Duodenal mucosa (tissue), 2 donors: ENCODE measurements around the gene RIPK4.
"Not testable (repeated sequence)": the region's sequence is repeated elsewhere in the genome, so short reads cannot be mapped to it uniquely, and the experiment has no call there.

Source experiments
- H3K27ac ChIP-seq: one replicate; pipeline ENCODE4 v1.7.0; 2013; ENCODE audit warnings: low read depth, low read length
- H3K27me3 ChIP-seq, 2 donors: one replicate each; pipeline ENCODE4 v1.7.0; 2013; ENCODE audit warnings: low read length in 2 of 2, control low read depth in 1 of 2; ENCODE audit not compliant: insufficient read depth in 2 of 2, control insufficient read depth in 1 of 2
- H3K36me3 ChIP-seq, 2 donors: one replicate each; pipeline ENCODE4 v1.7.0; 2013; ENCODE audit warnings: low read length in 2 of 2, control low read depth in 1 of 2; ENCODE audit not compliant: insufficient read depth in 2 of 2, control insufficient read depth in 1 of 2
- H3K4me1 ChIP-seq, 2 donors: one replicate each; pipeline ENCODE4 v1.7.0; 2013; ENCODE audit warnings: low read length in 2 of 2, control low read depth in 1 of 2; ENCODE audit not compliant: insufficient read depth in 2 of 2, control insufficient read depth in 1 of 2
- H3K4me3 ChIP-seq, 2 donors: one replicate each; pipeline ENCODE4 v1.7.0; 2013; ENCODE audit warnings: low read length in 2 of 2, low read depth in 1 of 2
- H3K9ac ChIP-seq, 2 donors: one replicate each; pipeline ENCODE4 v1.7.0; 2013; ENCODE audit warnings: low read length in 2 of 2, low read depth in 1 of 2
- H3K9me3 ChIP-seq, 2 donors: one replicate each; pipeline ENCODE4 v1.7.0; 2013; ENCODE audit warnings: low read length in 2 of 2, control low read depth in 1 of 2; ENCODE audit not compliant: control insufficient read depth in 1 of 2

Gene RIPK4

GRCh38 chr21:41695513-41695912, 71.3 kb downstream of the RIPK4 start:
- Histone ChIP-seq H3K4me1 (no peaks in the 10 kb centered on the region), H3K27me3 (peaks cover 0 to 7% of the 10 kb centered on the region in 2 donors), H3K36me3 (no peaks in the 10 kb centered on the region), H3K4me3 (no peak overlapping the region), H3K9ac (no peak overlapping the region), H3K27ac (no peak overlapping the region), H3K9me3 (no peaks in the 10 kb centered on the region)

- H3K36me3 ChIP-seq, H3K27ac ChIP-seq, H3K4me3 ChIP-seq, H3K9me3 ChIP-seq, H3K4me1 ChIP-seq, H3K9ac ChIP-seq, H3K27me3 ChIP-seq: not testable (repeated sequence)
These were observed 72.8 kb downstream of the RIPK4 start for GRCh38 chr21:41694042-41694441.

DNA sequence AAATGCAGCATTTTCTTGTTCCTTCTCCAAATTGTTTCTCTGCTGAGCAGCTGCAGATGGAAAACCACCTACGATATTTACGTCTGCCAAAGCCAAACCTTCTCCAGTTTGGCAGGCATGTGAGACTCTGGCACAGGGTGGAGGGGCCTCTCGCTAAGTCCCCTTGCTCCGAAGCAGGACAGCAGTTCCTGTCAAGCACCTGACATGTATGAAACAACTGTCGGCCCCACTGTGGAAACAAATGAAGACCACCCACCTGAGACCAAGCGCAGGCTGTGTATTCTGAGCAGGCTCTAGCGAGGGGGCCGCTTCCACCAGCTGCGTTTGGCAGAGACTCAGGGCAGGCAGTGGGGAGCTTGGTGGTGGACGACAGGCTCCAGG, 74.7 kb downstream of the RIPK4 start:
- Histone ChIP-seq H3K4me3 (no peak overlapping the region), H3K9me3 (no peaks in the 10 kb centered on the region), H3K27ac (no peak overlapping the region), H3K27me3 (peaks cover 0 to 7% of the 10 kb centered on the region in 2 donors), H3K4me1 (no peaks in the 10 kb centered on the region), H3K36me3 (no peaks in the 10 kb centered on the region), H3K9ac (no peak overlapping the region)

- Histone ChIP-seq H3K9me3 (no peaks in the 10 kb centered on the region), H3K4me3 (no peak overlapping the region), H3K4me1 (peaks cover 0 to 3% of the 10 kb centered on the region in 2 donors), H3K36me3 (no peaks in the 10 kb centered on the region), H3K27ac (no peak overlapping the region), H3K27me3 (peaks cover 0 to 7% of the 10 kb centered on the region in 2 donors), H3K9ac (no peak overlapping the region)
These were observed 75.4 kb downstream of the RIPK4 start for GRCh38 chr21:41691205-41692184.
